Fibroblast of skin of left quadriceps (primary cell): ENCODE results near the gene BAZ2B.

ENCODE experiments used
- DNase-seq, 2 experiments: peaks; one replicate each; pipeline ENCODE4 v3.0.0-alpha.2; 2013; ENCODE audit warnings: low read depth in 2 of 2

Gene BAZ2B

DNA sequence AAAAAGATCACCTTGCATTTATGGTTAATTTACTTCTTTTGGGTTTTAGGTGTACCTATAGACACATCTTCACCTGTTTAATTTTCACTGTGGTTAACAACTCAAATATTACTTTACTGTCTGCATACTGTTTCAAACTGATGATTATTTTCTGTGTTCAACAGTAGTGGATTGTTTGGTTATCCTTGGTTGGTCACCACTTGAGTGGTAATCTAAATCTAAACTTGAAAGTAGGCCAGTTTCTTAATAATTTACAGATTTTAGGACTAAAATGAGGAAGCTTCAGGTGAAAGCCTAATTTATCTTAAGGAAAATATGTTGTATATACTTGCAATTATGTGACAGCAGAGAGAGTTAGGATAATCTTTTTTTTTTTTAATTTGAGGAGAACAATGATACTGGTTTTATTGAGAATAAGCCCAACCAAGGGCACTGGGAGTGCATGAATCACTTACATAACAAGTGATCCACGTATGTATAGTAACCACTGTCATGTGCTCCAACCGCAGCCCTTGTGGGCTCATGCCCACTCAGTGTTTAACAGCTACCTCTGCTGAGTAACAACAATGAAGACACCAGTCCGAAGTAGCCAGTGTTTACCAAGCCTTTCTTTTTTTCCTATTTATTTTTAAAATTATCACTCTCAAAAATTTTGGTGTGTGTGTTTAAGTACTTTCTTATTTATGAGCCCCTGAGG lies 298.8 kb downstream of the BAZ2B start:
- DNase-seq = no peak

- no peak for DNase-seq
These were observed 308.4 kb downstream of the BAZ2B start for GRCh38 chr2:159307942-159308341.

- DNase-seq = no peak
These were observed 315.8 kb downstream of the BAZ2B start for GRCh38 chr2:159300586-159300985.

DNA sequence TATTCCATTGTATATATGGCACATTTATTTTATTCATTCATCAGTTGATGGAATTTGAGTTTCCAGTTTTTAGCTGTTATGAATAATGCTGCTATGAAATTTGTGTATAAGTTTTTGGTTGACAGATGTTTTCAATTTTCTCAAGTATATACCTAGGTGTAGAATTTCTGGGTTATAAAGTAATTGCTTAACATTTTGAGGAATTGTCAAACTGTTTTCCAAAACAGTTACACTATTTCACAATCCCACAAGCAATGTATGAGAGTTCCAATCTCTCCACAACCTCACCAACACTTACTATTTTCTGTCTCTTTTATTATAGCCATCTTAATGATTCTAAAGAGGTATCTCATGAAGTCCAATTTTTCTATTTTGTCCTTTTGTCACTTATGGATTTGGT lies 317.4 kb downstream of the BAZ2B start:
- DNase-seq = peak in 1 of 2 experiments; percentile 20

DNA sequence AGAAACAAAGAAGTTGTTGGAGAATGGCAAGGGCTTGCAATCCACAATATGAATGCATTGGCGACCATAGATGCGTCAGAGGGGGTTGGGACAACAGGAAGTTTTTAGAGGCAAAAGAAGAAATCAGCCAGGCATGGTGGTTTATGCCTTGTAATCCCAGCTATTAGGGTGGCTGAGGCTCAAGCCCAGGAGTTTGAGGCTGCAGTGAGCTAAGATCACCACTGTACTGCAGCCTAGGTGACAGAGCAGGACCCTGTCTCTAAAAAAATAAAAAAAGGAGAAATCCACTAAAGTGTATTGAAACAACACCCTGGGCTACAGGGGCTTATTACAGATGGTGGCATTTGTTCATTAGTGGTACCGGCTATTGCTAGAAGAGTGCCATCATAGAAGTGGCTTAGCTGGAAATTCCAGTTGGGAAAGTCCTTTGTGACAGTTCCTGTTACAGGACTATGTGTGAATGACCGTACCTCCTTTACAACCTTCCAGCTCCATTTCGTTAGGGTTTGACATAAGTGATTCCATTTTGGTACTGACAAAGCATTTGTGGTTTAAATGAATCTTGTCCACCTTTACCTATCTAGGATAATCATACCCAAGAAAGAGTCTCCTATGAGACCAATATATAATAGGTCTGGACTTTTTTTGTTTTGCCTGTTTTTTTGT lies 319.2 kb downstream of the BAZ2B start:
- no peak for DNase-seq

DNA sequence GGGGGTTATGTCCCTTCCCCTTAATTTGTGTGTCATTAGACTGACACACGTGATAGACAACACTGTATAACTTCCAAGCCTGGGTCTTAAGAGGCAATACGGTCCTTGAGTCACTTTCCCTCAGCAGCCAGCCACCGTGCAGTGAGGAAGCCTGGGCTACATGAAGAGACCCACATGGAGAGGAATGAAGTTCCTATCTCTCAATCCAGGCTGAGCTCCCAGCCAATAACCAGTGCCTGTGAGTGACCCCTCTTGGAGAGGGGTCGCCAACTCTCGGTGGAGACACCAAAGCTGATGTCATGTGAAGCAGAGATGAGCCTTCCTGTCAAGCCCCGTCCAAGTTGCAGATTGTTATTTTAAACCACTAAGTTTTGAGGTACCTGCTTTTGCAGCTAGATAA lies 324.2 kb downstream of the BAZ2B start:
- DNase-seq = no peak

DNA sequence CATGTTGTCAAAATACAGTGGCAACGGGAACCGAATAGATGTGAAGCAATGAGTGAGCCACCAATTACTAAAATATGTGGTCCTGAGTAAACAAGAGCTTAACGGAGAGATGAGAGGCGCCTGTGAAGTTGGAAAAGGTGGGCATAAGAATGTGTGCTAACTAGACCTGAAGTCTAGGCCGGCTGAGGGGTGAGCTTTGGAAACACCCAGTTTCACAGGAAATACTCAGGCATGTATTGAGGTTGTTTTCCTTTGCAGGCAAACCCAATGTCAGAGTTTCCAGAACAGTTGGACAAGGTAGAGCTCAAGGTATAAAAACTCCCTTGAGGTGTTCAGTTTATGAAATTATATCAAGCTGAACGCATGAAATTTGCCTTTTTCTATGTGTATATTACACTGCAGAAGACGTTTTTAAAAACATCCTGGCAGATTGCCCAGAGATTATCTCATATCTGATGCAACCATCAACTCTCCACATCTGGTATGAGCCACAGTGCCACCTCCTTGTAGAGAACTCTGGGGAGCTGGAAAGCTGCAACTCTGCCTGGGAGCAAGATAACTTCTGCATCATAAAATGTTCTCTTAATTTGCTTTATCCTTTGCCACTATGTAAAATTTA lies 325.9 kb downstream of the BAZ2B start:
- peak; percentile 91 to 92 for DNase-seq

GRCh38 chr2:159287733-159288132 lies 328.6 kb downstream of the BAZ2B start:
- DNase-seq = no peak

DNA sequence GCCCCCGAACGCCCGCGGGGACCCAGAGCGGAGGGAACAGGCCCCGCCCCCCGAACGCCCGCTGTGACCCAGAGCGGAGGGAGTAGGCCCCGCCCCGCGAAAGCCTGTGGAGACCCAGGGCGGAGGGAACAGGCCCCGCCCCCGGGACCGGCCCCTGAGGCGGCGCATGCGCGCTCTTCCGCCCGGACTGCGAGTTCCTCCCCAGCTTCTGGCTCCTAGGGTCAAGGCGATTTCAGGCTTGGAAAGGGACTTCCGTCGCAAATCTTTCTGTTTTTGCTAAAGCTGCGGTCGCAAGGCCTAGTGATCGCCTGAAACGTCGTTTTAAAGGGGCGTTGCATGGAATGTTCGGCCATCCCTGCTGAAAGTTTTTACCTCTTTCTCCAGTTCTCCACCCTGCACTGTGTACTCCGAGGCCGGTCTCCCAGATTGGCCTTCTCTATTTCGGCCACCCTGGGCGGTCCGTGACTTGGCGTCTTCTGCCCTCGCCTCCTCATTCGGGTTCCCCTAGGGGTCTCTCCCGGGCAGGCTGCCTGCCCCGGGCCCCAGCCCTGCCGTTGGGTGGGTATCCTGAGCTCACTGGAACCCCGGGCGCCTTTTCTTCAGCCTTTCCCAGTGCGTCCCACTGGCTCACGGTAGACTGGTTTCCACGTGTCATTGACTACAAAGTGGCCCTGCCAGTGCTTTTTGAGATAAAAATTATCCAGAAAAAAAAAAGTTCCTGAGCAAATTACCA lies 329.5 kb downstream of the BAZ2B start:
- peak; percentile 89 to 90 for DNase-seq

- DNase-seq = no peak
These were observed 330.2 kb downstream of the BAZ2B start, which contains the start of gene WDSUB1 for GRCh38 chr2:159285929-159286708. TSS of gene WDSUB1 (minus strand) at chr2:159286703. CDS start at chr2:159283069, 3,634 bp downstream.

- DNase-seq = no peak
These were observed 330.9 kb downstream of the BAZ2B start for GRCh38 chr2:159285433-159285832.

GRCh38 chr2:159283529-159283928 lies 332.8 kb downstream of the BAZ2B start:
- DNase-seq = no peak

- no peak for DNase-seq
These were observed 335.3 kb downstream of the BAZ2B start for GRCh38 chr2:159281002-159281401.

- no peak for DNase-seq
These were observed 336.6 kb downstream of the BAZ2B start for GRCh38 chr2:159279700-159280099.

DNA sequence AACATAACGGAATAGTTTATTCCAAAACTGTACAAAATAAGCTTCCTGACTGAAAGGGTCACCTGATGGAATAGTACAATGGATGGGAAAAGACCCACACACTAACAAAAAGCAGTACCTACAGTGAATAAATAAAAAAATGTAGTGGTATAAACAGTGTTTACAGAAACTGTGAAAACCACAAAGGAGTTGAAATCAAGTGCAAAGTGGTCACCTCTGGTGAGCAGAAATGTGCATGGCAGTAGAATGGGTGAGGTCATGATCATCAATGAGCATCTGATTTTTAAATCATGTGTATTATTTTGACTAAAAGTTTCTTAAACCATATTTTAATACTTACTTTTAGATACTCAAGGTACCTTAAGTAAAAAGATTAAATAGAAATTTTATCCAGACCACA lies 341.2 kb downstream of the BAZ2B start:
- DNase-seq = no peak

- DNase-seq = no peak
These were observed 344.2 kb downstream of the BAZ2B start for GRCh38 chr2:159272156-159272555.

- DNase-seq = no peak
These were observed 345.5 kb downstream of the BAZ2B start for GRCh38 chr2:159270744-159271379.
